IMR-90 (cell line): ENCODE measurements around the gene NBEA.
A peak's percentile ranks its signal among the peaks of the same experiment; 100 is the strongest.

Experiments
- CEBPB ChIP-seq: IDR thresholded peaks from 2 replicates; pipeline ENCODE4 v1.6.1; 2012; ENCODE audit warnings: low read depth, low read length, improper control_type of control experiment
- CTCF ChIP-seq: conservative IDR thresholded peaks from 2 replicates; pipeline ENCODE4 v1.5.1; 2012; ENCODE audit warnings: mild to moderate bottlenecking, low read depth, low read length, improper control_type of control experiment
- ELK1 ChIP-seq: fragments of 150-350 bp; IDR thresholded peaks from 2 replicates; pipeline ENCODE4 v1.6.1; 2016; ENCODE audit warnings: low read depth, mild to moderate bottlenecking, low read length, moderate library complexity, borderline replicate concordance
- FOS ChIP-seq: fragments of 150-350 bp; IDR thresholded peaks from 2 replicates; pipeline ENCODE4 v1.6.1; 2016; ENCODE audit warnings: low read depth, low read length
- MAZ ChIP-seq: IDR thresholded peaks from 2 replicates; pipeline ENCODE4 v1.6.1; 2012; ENCODE audit warnings: low read depth, mild to moderate bottlenecking, low read length, improper control_type of control experiment, moderate library complexity, borderline replicate concordance
- MXI1 ChIP-seq: IDR thresholded peaks from 2 replicates; pipeline ENCODE4 v1.6.1; 2012; ENCODE audit warnings: low read depth, mild to moderate bottlenecking, low read length, moderate library complexity, borderline replicate concordance
- NFE2L2 ChIP-seq: fragments of 150-350 bp; IDR thresholded peaks from 2 replicates; pipeline ENCODE4 v1.6.1; 2016; ENCODE audit warnings: low read depth, mild to moderate bottlenecking, low read length
- POLR2A ChIP-seq: IDR thresholded peaks from 2 replicates; pipeline ENCODE4 v1.6.1; 2012; ENCODE audit warnings: mild to moderate bottlenecking, low read depth, low read length
- RAD21 ChIP-seq: IDR thresholded peaks from 2 replicates; pipeline ENCODE4 v1.6.1; 2012; ENCODE audit warnings: low read length, improper control_type of control experiment
- RCOR1 ChIP-seq: IDR thresholded peaks from 2 replicates; pipeline ENCODE4 v1.6.1; 2012; ENCODE audit warnings: mild to moderate bottlenecking, low read length, improper control_type of control experiment; ENCODE audit not compliant: insufficient replicate concordance
- RFX5 ChIP-seq: IDR thresholded peaks from 2 replicates; pipeline ENCODE4 v1.8.0; 2012; ENCODE audit warnings: low read depth, mild to moderate bottlenecking, low read length, moderate library complexity
- SMC3 ChIP-seq: fragments of 150-350 bp; IDR thresholded peaks from 2 replicates; pipeline ENCODE4 v1.6.1; 2016; ENCODE audit warnings: low read depth, mild to moderate bottlenecking, antibody characterized with exemption, low read length, moderate library complexity
- USF2 ChIP-seq: fragments of 150-350 bp; IDR thresholded peaks from 2 replicates; pipeline ENCODE4 v1.6.1; 2017; ENCODE audit warnings: mild to moderate bottlenecking, antibody characterized with exemption, low read length, low read depth

- TF ChIP-seq CTCF, result no peak
- no peak for TF ChIP-seq USF2
- no peak for TF ChIP-seq POLR2A
- TF ChIP-seq RCOR1, result no peak
- no peak for TF ChIP-seq RAD21
- TF ChIP-seq NFE2L2, result no peak
- TF ChIP-seq FOS, result no peak
- TF ChIP-seq MXI1, result no peak
- no peak for TF ChIP-seq MAZ
- TF ChIP-seq CEBPB, result peak; percentile 68
- TF ChIP-seq ELK1, result no peak
- no peak for TF ChIP-seq SMC3
- TF ChIP-seq RFX5, result no peak
Measured at GRCh38 chr13:35266412-35266811, 324.3 kb downstream of the NBEA start.
